ENCODE data around the gene PMFBP1.

GRCh38 chr16:72120026-72120425 lies 51.9 kb downstream of the PMFBP1 start:
- TF ChIP-seq POLR2A (IDR thresholded peaks at IDR 0.05; ENCODE audit: low read length): no peak
- no peak for TF ChIP-seq GATA1 (IDR thresholded peaks at IDR 0.05; ENCODE audit: low read depth, low read length)

Measured in erythroblast (primary cell).